ENCODE measurements around the gene IFI44.
A peak's percentile ranks its signal among the peaks of the same experiment; 100 is the strongest.

The IFI44 gene

DNA sequence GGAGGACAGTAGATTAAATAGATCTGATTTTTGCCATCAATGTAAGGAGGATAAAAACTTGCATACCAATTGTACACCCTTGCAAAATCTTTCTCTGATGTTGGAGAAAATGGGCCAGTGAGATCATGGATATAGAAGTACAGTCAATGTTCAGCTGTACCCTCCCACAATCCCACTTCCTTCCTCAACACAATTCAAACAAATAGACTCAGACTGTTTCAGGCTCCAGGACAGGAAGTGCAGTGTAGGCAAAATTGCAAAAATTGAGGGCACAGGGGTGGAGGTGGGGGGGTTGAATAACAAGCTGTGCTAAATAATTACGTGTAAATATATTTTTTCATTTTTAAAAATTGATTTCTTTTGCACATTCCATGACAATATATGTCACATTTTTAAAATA is 3.9 kb upstream of the IFI44 start:
- TF ChIP-seq, protein P1, sequence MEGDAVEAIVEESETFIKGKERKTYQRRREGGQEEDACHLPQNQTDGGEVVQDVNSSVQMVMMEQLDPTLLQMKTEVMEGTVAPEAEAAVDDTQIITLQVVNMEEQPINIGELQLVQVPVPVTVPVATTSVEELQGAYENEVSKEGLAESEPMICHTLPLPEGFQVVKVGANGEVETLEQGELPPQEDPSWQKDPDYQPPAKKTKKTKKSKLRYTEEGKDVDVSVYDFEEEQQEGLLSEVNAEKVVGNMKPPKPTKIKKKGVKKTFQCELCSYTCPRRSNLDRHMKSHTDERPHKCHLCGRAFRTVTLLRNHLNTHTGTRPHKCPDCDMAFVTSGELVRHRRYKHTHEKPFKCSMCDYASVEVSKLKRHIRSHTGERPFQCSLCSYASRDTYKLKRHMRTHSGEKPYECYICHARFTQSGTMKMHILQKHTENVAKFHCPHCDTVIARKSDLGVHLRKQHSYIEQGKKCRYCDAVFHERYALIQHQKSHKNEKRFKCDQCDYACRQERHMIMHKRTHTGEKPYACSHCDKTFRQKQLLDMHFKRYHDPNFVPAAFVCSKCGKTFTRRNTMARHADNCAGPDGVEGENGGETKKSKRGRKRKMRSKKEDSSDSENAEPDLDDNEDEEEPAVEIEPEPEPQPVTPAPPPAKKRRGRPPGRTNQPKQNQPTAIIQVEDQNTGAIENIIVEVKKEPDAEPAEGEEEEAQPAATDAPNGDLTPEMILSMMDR (IDR thresholded peaks at IDR 0.05; ENCODE audit: borderline replicate concordance, control extremely low read depth, extremely low read depth, insufficient read depth, missing control alignments) = no peak
- DNase-seq (ENCODE audit: low spot score) = no peak
- in situ Hi-C loops (cut with MboI; ENCODE audit: low sequenced_read_pairs, unreplicated experiment) = no loop called here

DNA sequence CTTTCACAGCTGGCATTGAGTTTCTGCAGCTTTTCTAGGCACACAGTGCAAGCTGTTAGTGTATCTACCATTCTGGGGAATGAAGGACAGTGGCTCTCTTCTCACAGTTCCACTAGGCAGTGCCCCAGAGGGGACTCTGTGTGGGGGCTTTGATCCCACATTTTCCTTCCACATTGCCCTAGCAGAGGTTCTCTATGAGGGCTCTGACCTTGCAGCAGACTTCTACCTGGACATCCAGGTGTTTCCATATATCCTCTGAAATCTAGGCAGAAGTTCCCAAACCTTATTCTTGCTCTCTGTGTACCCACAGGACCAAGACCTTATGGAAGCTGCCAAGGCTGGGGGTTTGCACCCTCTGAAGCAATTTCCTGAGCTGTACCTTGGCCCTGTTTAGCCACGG is 2.4 kb upstream of the IFI44 start:
- TF ChIP-seq, protein P1 (IDR thresholded peaks at IDR 0.05; ENCODE audit: borderline replicate concordance, control extremely low read depth, extremely low read depth, insufficient read depth, missing control alignments) = no peak
- DNase-seq (ENCODE audit: low spot score) = no peak
- in situ Hi-C loops (cut with MboI; ENCODE audit: low sequenced_read_pairs, unreplicated experiment) = no loop called here

DNA sequence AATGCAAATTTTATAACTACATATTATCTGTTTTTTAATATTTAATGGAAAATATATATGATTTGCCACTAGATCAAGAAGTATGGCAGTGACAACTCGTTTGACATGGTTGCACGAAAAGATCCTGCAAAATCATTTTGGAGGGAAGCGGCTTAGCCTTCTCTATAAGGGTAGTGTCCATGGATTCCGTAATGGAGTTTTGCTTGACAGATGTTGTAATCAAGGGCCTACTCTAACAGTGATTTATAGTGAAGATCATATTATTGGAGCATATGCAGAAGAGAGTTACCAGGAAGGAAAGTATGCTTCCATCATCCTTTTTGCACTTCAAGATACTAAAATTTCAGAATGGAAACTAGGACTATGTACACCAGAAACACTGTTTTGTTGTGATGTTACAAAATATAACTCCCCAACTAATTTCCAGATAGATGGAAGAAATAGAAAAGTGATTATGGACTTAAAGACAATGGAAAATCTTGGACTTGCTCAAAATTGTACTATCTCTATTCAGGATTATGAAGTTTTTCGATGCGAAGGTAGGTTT is 556 bp downstream of the IFI44 start:
- in situ Hi-C loops (cut with MboI; ENCODE audit: low sequenced_read_pairs, unreplicated experiment) = no loop called here
- TF ChIP-seq, protein P1 (IDR thresholded peaks at IDR 0.05; ENCODE audit: borderline replicate concordance, control extremely low read depth, extremely low read depth, insufficient read depth, missing control alignments) = no peak
- peak; percentile 3 for DNase-seq (ENCODE audit: low spot score)

DNA sequence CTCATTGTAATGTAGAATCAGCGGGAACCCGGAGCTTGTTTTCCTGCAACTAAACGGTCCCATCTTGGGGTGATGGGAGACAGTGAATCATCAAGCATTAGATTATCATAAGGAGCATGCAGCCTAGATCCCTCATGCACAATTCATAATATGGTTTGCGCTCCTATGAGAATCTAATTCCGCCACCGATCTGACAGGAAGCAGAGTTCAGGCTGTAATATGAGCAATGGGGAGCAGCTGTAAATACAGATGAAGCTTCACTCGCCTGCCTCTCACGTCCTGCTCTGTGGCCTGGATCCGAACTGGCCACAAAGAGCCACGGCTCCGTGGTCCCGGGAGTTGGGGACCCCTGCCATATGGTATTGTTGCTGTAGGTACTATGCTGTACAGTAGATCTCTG is 1.6 kb downstream of the IFI44 start:
- DNase-seq (ENCODE audit: low spot score) = no peak
- TF ChIP-seq, protein P1 (IDR thresholded peaks at IDR 0.05; ENCODE audit: borderline replicate concordance, control extremely low read depth, extremely low read depth, insufficient read depth, missing control alignments) = no peak
- in situ Hi-C loops (cut with MboI; ENCODE audit: low sequenced_read_pairs, unreplicated experiment) = no loop called here

DNA sequence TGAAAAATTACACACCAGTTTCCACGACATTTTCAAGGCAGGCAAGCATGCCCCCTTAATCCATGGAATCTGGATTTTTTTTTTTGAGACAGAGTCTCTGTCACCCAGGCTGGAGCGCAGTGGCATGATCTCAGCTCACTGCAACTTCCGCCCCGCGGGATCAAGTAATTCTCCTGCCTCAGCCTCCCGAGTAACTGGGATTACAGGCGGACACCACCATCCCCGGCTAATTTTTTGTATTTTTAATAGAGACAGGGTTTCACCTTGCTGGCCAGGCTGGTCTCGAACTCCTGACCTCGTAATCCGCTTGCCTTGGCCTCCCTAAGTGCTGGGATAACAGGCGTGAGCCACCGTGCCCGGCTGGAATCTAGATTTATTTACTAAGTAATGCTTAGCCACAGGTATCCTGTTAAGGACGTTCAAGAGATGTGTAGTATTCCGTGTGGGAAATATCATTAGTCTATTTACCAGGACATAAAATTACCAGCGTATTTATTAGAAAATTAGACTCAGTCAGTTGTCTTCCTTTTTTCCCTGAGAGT is 2.5 kb downstream of the IFI44 start:
- TF ChIP-seq, protein P1 (IDR thresholded peaks at IDR 0.05; ENCODE audit: borderline replicate concordance, control extremely low read depth, extremely low read depth, insufficient read depth, missing control alignments) = no peak
- DNase-seq (ENCODE audit: low spot score) = no peak
- in situ Hi-C loops (cut with MboI; ENCODE audit: low sequenced_read_pairs, unreplicated experiment) = no loop called here

DNA sequence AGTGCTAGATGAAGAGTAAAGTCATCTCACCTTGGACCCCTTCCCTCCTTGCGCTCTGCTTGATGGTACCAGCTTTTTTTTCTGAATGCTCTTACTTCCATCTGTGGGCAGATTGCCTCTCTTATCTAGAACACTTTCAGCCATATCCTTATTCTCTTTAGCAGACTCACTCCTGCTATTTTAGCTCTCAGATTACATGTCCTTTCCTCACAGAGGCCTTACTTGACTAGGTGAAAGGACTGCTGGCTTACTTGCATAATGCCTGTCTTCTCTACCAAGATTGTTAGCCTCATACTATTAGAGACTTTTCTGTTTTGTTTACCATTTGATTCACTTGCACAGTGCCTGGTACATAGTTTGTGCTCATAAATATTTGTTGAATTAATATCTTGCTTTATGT is 9.3 kb downstream of the IFI44 start:
- TF ChIP-seq, protein P1 (IDR thresholded peaks at IDR 0.05; ENCODE audit: borderline replicate concordance, control extremely low read depth, extremely low read depth, insufficient read depth, missing control alignments) = no peak
- in situ Hi-C loops (cut with MboI; ENCODE audit: low sequenced_read_pairs, unreplicated experiment) = no loop called here
- DNase-seq (ENCODE audit: low spot score) = no peak

Measured in GM13976 (cell line).